ENCODE data around the gene DLEC1.

Gene DLEC1

DNA sequence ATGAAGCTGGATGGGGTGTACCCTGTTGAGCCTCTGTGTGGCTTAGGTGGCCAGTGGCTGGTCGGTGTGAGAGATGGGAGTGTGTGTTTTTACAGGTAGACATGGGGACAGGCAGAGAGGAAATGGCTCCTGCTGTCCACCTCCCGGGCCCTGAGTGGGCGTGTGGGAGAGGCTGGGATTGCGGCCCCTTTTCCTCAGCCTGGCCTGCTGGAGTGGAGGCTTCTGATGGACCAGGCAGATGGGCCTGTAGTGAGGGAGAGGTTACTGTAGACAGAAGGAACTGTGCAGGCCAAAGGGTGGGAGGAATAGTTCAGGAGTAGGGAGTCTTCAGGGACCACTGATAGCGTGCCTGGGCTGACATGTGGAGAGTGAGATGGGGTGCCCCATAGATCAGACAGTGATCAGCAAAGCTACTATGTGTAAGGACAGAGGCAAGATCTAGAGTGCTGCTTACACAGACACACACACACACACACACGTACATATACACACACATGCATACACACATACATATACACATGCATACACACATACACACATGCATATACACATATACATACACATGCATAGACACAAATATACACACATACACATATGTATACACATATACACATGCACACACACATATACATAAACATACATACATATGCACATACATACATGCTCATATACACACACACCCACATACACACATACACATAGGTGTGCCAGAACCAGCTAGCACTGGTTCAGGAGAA lies 71.5 kb downstream of the DLEC1 start:
- DNase-seq = no peak

DNA sequence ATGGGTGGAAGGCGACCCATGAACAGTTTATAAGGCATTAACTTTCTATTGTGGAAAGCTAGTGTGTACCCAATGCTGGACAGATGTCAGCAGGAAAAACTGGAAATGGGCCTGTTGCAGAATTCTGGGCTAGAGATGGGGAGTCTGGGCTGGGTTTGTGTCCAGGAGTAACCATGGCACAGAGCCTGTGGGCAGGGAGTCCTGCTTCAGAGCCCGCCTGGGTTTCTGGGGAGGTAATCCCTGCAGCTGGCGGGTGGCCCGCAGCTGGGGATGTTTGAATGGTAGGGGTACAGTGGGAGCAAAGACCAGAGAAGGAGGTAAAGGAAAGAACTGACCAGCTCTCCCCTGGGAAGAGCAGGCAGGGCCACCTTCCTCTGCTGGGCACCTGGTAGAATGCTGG lies 72.2 kb downstream of the DLEC1 start:
- DNase-seq = no peak

DNA sequence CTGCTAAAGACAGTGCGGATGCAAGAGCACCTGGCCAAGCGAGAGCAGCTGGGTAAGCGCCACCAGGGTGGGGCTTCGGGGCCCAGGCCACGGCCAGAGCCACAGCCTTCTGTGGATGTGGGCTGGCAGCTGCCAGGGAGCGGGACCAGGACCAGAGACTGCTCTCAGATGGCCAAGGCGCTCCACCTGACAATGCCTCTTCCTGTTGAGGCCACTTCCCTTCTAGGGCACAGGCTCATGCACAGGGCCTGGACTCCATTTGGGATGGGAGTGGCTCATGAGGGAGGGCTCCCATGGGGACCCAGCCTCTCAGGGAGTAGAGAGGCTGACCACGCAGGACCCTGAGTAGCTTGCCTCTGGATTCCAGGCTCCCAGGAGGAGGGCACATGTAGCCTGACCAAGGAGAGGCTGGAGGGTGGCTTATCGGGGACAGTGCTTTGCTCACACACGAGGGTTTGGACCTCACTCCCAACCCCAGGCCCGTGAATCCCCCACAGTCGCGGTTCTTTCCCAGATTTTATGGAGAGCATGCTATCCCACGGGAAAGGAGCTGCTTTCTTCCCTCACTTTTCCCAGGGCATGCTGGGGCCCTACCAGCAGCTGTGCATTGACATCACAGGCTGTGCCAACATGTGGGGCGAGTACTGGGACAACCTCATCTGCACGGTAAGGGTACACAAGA lies 72.8 kb downstream of the DLEC1 start:
- DNase-seq = no peak

DNA sequence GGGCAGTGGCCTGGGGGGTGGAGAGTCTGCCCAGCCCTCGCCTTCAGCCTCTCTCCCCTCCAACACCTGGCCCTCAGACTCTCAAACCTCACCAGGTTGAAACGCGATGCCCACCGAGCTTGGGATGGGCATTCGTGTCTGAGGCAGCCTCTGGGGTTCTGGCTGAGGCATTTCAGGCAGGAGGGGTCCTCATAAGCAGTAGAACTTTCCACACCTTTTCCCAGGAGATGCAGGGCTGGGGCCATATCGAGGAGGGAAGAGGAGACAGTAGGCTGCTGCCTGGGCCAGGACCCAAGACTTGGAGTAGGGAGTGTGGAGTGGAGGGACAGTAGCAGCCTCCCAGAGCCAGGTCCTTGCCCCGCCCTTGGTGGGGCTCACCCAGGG lies 73.4 kb downstream of the DLEC1 start:
- DNase-seq = no peak

DNA sequence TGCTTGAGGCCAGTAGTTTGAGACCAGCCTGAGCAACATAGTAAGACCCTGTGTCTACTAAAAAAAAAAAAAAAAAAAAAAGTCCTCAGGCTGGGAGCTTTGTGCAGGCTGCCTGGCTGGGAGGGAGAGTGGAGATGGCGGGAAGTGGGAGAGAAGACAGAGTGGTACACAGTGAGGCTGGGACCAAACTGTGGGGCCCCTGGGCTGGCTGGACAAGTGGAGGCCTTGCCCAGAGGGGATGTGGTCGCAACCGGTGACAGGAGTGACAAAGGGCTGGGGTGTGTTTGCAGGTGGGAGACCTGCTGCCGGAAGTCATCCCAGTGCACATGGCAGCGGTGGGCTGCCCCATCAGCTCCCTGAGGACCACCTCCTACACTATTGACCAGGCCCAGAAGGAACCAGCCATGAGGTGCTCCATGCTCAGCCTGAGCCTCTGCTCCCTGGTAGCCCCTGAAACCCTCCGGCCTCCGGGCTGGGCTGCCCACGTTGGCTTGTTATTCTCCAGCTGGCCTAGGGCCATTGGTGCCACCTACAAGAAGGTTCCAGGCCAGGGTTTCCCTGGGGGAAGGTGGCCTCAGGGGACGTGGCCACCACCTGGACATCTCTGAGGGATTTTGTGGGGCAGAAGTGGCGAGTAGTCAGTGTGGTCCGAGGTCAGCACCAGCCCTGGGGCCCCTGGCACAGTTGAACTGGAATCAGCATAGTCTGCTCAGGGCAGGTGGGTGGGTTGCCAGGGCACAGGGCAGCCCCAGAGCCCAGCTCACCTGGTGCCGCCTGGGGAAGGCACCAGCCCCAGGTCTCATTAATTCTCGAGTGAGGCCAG lies 75.3 kb downstream of the DLEC1 start:
- DNase-seq = no peak

DNA sequence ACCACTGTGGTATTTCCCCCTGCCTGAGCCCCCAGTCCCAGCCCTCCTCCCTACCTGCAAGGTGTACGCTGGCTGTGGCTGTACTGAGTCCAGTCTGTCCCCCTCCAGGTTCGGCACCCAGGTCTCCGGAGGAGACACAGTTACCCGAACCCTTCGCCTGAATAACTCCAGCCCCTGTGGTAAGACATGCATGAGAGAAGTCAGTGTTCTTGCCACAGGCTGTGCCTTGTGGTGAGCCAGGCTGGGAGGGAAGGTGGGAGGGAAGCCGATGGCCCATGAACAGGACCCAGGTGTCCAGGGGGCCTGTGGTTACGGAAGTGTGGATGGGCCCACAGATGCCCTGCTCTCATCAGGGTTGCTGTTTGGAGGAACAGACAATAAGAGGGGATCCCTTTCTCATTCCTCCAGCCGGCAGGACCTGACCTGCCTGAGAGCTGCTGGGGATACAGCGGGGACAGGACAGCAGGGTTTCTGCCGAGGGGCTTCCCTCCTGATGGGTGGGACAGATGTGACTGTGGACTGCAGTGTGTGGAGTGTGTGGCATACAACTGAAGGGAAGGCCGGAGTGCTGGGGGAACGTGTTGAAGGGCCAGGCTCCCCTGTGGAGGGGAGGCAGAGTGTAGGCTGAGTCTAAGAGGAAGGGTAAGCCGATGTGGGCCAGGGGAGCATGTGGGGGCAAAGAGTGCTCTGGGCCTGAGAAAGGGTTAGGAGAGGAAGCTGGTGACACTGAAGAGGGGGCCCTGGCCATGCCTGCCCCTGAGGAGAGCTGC lies 76.1 kb downstream of the DLEC1 start:
- no peak for DNase-seq

DNA sequence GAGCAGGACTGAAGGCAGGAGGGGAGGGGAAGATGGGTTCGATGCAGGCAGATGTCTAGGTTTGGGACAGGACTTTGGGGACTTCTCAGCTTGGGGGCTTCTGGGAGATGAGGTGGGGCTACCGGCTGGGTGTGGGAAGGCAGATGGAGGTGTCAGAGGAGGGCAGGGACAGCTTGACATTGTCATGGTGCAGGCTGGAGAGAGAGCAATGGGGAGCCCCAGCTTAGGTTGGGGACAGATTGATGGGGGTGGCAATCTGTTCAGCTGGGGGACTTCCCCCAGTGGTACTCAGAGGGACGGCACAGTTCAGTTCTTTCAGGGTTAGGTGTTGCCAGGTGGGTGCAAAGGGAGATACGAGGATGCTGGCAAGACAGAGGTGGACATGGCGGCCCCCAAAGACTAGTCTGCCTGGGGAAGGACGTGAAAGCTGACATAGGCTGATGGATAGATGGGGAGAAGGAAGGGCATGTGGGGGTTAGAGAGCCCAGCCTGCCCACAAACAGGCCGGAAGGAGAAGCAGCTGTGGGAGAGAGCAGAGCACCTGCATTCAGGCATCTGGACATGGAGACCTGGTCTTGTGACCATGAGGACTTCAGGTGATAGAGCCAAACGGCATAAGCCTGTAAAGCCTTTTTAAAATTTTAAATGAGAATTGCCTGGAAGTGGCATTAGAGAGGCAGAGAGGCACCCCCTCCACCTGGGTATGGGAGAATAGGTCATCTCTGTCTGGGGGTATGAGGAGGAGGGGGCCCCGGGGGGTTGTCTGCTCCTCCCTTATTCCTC lies 76.8 kb downstream of the DLEC1 start:
- DNase-seq = no peak

DNA sequence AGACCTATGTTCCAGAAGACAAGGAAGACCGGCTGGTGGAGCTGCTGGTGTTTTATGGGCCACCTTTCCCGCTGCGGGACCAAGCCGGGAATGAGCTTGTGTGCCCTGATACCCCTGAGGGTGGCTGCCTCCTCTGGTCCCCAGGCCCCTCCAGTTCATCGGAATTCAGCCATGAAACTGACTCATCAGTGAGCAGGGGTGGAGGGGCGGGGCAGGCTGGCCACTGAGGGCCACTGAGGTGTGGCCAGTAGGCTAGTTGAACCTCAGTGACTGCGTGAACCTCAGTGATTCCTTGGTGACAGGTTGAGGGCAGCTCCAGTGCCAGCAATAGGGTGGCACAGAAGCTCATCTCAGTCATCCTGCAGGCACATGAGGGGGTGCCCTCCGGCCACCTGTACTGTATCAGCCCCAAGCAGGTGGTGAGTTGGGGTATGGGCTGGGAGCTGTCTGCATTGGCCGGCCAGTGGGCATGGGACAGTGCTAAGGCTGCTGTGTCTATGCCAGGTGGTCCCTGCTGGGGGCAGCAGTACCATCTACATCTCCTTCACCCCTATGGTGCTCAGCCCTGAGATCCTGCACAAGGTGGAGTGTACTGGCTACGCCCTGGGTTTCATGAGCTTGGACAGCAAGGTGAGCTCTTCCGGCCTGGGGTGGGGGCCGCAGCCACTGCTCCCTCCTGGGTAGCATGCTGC lies 77.6 kb downstream of the DLEC1 start:
- no peak for DNase-seq

DNA sequence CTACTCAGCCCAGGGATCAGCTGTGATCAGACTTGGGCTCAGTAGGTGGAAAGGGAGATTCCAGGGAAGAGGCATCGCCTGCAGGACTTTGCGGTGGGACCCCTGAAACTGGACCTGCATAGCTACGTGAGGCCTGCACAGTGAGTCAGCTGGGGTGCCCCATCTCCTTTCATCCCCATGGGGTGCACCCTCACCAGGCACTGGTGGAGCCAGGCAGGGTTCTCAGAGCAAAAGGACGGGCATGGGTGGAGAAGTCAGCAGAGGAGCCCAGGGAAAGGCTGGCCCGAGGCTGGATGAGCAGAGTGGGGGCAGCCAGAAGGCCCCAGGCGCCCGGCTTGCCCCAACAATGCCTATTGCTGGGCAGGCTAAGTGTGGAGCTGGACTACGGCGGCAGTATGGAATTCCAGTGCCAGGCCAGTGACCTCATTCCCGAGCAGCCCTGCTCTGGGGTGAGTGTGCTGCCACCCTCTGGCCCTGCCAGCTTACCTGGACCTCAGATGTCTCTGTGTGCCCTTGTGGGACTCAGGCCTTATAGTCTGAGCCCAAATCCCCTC lies 78.2 kb downstream of the DLEC1 start:
- DNase-seq = no peak

DNA sequence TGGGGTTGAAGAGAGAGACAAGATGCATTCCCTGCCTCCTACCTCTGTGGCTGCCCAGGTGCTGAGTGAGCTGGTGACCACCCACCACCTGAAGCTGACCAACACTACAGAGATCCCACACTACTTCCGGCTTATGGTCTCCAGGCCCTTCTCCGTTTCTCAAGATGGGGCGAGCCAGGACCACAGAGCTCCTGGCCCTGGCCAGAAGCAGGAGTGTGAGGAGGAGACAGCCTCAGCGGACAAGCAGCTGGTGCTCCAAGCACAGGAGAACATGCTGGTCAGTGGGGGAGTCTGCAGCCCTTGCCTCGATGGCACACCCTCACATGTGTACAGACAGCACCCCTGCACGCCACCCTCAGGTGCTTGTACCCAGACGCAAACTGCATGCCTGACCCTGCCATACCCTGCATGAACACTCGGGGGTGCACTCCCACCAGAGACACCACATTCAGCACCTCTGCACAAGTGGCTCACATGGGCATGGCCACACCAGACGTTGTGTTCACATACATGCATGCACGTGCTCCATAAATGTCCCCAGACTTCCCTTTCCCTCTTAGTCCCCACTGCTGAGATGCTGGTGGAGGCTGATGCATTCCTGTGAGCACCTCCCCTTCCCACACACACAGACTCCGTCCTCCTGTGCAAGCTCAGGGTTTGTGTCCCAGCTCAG lies 78.9 kb downstream of the DLEC1 start:
- DNase-seq = peak; percentile 73

DNA sequence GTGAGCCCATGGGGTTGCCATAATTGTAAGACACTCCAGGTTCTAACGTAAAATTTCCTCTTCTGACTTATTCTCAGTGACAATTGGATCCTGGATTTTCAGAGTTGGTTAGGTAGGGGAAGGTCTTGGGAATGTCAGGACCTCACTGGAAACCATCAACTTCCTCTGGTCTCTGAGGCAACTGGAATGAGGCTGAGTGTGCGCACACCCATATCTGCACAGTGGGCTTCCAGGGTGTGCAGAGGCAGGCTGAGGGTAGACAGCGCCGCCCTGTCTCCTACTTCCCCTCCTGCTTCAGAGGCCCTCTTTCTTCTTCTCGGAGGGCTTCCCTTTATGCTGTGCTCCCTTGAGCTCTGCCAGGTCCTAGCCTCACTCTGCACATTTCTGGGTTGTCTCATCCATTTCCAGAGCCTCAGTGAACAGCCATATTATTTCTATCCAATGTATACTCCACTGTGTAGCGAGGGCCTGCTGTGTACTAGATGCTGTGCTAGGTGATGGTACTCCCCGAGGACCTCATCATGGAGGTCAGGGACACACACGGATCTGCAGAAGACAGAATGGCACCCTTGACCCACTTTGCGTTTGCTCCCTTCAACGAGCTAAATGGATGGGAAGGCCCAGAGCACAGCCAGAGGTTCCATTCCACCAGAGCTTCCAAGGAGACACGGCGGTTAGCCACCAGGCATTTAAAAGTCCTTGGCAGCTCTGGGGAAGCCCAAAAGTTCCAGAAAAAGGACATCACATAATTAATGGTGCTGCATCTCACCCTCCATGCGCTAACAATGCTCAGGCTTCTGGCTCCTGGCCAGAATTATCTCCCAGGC lies 79.6 kb downstream of the DLEC1 start:
- DNase-seq = no peak

DNA sequence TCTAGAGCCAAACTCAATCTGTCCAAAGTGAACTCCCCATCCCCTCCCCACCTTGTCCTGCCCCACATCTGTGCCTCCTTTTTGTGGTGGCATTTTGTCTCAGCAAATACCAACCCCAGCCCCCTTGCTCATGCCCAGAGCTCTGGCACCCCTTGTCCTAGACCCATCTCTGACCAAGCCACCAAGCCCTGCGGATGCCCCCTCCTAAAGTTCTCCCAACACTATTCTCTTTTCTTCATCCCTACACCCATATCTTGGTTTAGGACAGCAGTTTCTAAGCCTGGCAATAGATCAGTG lies 80.2 kb downstream of the DLEC1 start:
- no peak for DNase-seq

DNA sequence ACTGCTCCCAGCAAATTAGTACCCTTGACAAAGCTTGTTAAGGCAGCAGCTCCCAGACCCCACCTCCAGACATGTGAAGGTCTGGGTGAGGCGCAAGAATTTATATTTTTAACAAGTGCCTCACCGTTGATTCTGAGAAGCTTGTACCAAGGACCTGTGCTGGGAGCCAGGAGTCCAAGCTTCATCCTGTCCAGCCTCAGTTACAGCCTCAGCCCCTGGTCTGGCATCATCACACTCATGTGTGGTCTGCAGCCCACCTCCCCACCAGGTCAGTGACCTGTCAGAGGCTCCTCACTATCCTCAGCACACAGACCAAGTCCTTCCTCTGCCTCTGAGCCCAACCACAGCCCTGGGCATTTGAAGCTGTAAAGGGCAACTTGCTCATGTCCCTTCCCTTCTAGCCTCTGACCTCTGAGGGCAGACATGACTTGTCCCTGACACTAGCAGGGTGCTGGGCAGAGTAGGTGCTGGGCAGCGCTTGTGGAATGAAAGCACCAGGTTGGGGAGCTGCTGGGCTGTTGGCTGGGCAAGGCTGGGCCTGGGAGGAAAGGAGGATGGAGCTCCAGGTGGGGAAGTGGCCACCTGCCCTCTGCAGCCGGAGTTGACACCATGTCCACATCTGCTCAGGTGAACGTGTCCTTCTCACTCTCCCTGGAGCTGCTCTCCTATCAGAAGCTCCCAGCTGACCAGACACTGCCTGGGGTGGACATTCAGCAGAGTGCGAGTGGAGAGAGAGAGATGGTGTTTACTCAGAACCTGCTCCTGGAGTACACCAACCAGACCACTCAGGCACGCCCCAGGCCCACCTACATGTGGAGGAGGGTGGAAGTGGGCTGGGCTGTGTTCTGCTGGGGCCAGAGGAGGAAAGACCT lies 81.0 kb downstream of the DLEC1 start:
- DNase-seq = no peak

DNA sequence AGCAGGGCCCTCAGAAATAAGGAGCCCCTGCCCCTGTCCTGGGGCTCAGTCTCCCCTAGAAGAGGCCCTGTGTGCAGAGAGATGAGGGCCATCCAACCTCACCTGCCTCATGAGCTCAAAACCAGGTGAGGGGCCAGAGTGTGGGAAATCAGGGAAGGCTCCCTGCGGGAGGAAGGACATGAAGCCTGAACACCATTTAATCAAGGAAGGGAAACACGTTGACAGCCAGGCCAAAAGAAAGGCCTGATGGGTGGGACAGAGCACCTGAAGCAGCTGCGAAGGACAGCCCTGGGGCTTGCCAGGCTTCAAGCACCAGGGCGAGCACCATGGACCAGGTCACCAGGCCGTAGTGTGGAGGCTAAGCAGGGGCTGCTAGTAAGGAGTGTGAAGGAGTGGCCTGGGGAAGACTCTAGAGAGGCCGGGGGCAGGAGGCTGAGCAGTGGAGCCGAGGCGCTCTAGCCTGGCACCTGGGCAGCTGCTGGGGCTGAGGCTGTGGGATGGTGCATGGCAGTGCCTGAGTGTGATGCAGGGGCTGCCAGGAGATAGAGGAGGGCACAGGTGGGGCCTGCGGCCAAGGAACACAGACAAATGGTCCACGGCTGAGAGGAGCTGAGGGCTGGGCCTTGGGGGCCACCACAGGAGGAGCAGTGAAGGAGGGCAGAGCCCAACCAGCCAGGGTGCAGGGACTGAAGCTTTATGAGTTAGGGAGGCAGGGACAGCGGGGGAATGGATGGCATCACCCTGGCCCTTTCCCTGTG lies 81.9 kb downstream of the DLEC1 start:
- DNase-seq = no peak

DNA sequence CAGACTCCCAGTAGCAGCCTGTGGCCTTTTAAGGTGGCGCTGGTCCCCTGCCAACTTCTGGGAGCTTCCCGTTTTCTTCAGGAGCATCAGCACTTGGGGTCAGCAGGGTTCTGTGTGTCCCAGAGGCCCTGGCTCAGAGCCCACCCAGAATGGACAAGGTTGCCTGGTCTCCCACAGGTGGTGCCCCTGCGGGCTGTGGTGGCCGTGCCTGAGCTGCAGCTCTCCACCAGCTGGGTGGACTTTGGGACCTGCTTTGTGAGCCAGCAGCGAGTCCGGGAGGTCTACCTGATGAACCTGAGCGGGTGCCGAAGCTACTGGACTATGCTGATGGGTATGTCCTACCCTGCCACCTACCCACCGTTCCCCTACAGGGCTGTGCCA lies 82.4 kb downstream of the DLEC1 start:
- DNase-seq = no peak

DNA sequence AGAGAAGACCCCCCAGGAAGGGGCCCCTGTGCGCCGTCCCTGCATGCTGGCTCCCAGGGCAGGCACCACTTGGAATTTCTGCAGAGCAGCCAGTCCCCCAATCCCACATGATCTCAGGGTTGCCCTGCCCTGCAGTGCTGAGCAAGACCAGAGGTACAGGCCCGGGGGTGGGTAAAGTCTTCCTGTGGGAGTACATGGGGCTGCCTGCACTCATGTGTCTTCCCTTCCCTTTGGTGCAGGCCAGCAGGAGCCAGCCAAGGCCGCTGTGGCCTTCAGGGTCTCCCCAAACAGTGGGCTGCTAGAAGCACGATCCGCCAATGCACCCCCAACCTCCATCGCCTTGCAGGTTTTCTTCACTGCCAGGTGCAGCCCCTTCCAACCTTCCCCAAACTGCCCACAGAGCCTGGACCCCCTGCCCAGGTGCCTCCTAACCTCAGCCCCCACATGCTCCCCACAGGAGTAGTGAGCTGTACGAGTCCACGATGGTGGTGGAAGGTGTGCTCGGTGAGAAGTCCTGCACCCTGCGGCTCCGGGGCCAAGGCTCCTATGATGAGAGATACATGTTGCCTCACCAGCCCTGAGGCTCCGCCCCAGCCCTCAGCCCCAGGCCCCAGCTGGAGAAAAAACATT lies 82.9 kb downstream of the DLEC1 start:
- no peak for DNase-seq

DNA sequence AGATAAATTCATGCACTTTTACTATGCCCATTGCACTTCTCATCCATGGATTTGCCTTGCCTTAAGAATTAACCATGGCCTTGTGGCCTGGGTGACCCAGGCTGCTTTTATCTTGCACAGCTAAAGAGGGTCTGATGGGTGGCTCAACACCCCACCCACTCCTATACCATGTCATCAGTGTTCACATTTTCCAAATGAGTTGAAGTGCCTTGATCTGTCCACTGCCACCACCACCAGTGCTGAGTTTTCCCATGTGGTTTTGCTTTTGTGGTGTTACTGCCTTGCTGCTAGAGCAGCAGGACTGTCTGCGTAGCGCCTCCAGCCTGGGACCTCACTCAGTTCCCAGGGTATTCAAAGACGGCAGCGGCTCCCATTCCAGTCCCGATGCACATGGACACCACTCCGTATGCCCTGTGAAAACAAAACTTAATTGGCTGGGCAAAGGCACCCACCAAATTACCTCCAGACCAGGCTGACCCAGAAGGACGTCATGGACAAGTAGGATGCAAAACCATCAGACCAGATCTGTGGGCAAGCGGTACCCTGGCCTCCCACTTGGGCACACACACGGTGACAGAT lies 83.8 kb downstream of the DLEC1 start:
- DNase-seq = no peak

Measured in CD4-positive, alpha-beta T cell treated with Interleukin-4 for 4 hours (primary cell).